CD14-positive monocyte (primary cell): Measurements from ENCODE around the gene NECAB2. TPM values are rescaled to one million over a fixed set of nuclear protein-coding genes. Genes with fewer than 3 reads are reported as not detected.

ENCODE experiments used
- DNase-seq, 3 donors: peaks; one replicate each; pipeline ENCODE4 v3.0.0-alpha.2; 2011 to 2022
- H2AFZ ChIP-seq: 2 replicates; pipeline ENCODE4 v1.6.0; 2012; ENCODE audit warnings: mild to moderate bottlenecking, low read depth, low read length, inconsistent platforms; ENCODE audit not compliant: insufficient read depth, poor library complexity, severe bottlenecking
- H3K27ac ChIP-seq, 2 donors: 1 replicate in 1 of 2; 2 replicates in 1 of 2; pipeline ENCODE4 v1.5.1; 2012 to 2013; ENCODE audit warnings: low read length in 2 of 2, control low read depth in 1 of 2, inconsistent platforms in 1 of 2, low read depth in 1 of 2, mild to moderate bottlenecking in 1 of 2
- H3K27me3 ChIP-seq, 2 donors: one replicate each; pipeline versions ENCODE4 v1.6.0 to v1.6.1; 2011 to 2013; ENCODE audit warnings: low read length in 2 of 2; ENCODE audit not compliant: control insufficient read depth in 2 of 2, insufficient read depth in 2 of 2
- H3K36me3 ChIP-seq, 2 donors: replicated peaks in 1 of 2; 1 replicate in 1 of 2; 2 replicates in 1 of 2; pipeline versions ENCODE4 v1.5.1 to v1.6.1; 2012 to 2013; ENCODE audit warnings: low read length in 2 of 2, control low read depth in 1 of 2, inconsistent platforms in 1 of 2, mild to moderate bottlenecking in 1 of 2; ENCODE audit not compliant: insufficient read depth in 2 of 2, control insufficient read depth in 1 of 2
- H3K4me1 ChIP-seq, 2 donors: 1 replicate in 1 of 2; 2 replicates in 1 of 2; pipeline versions ENCODE4 v1.5.1 to v1.6.1; 2012 to 2013; ENCODE audit warnings: low read length in 2 of 2, control low read depth in 1 of 2, inconsistent platforms in 1 of 2, mild to moderate bottlenecking in 1 of 2, moderate library complexity in 1 of 2; ENCODE audit not compliant: insufficient read depth in 2 of 2, control insufficient read depth in 1 of 2
- H3K4me2 ChIP-seq: replicated peaks from 2 replicates; pipeline ENCODE3; 2012; ENCODE audit warnings: low read length, moderate library complexity, mild to moderate bottlenecking; ENCODE audit not compliant: poor library complexity, severe bottlenecking; ENCODE audit errors: extremely low read depth
- H3K4me3 ChIP-seq, 3 experiments: fragments of 200-600 bp in 1 of 3; sonication (generic) in 1 of 3; replicated peaks in 1 of 3; 1 replicate in 2 of 3; 2 replicates in 1 of 3; pipeline ENCODE4 v1.5.1; 2011 to 2013; ENCODE audit warnings: low read length in 3 of 3, mild to moderate bottlenecking in 3 of 3, control low read depth in 2 of 3, low read depth in 2 of 3, inconsistent platforms in 1 of 3, moderate library complexity in 1 of 3
- H3K79me2 ChIP-seq: 2 replicates; pipeline ENCODE4 v1.6.0; 2012; ENCODE audit warnings: mild to moderate bottlenecking, control low read depth, inconsistent platforms, low read length, moderate library complexity; ENCODE audit not compliant: insufficient read depth
- H3K9ac ChIP-seq: 2 replicates; pipeline ENCODE4 v1.6.0; 2017; ENCODE audit warnings: low read length, mild to moderate bottlenecking; ENCODE audit not compliant: insufficient read depth, poor library complexity, severe bottlenecking
- H3K9me3 ChIP-seq, 2 donors: replicated peaks in 1 of 2; 1 replicate in 1 of 2; 2 replicates in 1 of 2; pipeline versions ENCODE4 v1.5.1 to v1.6.1; 2012 to 2013; ENCODE audit warnings: low read length in 2 of 2, control low read depth in 1 of 2; ENCODE audit not compliant: control insufficient read depth in 1 of 2, insufficient read depth in 1 of 2
- H4K20me1 ChIP-seq: 2 replicates; pipeline ENCODE4 v1.6.0; 2012; ENCODE audit warnings: mild to moderate bottlenecking, low read length, control low read depth, moderate library complexity; ENCODE audit not compliant: insufficient read depth
- H3K27ac Mint-ChIP-seq, 7 donors: one replicate each; pipeline ENCODE4 v1.8.0; 2020; ENCODE audit warnings: mild to moderate bottlenecking in 7 of 7, mixed read lengths in 7 of 7, moderate library complexity in 6 of 7, inconsistent platforms in 2 of 7
- H3K27me3 Mint-ChIP-seq, 3 donors: one replicate each; pipeline ENCODE4 v1.8.0; 2021 to 2022; ENCODE audit warnings: low read depth in 3 of 3, mild to moderate bottlenecking in 3 of 3, mixed read lengths in 3 of 3, moderate library complexity in 3 of 3, inconsistent platforms in 1 of 3
- H3K36me3 Mint-ChIP-seq, 2 donors: one replicate each; pipeline ENCODE4 v1.8.0; 2020; ENCODE audit warnings: mixed read lengths in 2 of 2, inconsistent platforms in 1 of 2, mild to moderate bottlenecking in 1 of 2
- H3K4me1 Mint-ChIP-seq: one replicate; pipeline ENCODE4 v1.8.0; 2020; ENCODE audit warnings: mild to moderate bottlenecking, mixed read lengths
- H3K4me3 Mint-ChIP-seq, 2 donors: one replicate each; pipeline ENCODE4 v1.8.0; 2020; ENCODE audit warnings: mild to moderate bottlenecking in 2 of 2, mixed read lengths in 2 of 2, moderate library complexity in 1 of 2
- H3K9me3 Mint-ChIP-seq, 7 donors: one replicate each; pipeline ENCODE4 v1.8.0; 2020 to 2022; ENCODE audit warnings: mixed read lengths in 7 of 7, mild to moderate bottlenecking in 6 of 7, moderate library complexity in 6 of 7, inconsistent platforms in 2 of 7
- CTCF ChIP-seq: fragments of 200-600 bp; IDR thresholded peaks from one replicate; pipeline ENCODE4 v1.8.0; 2022; ENCODE audit warnings: antibody characterized with exemption, mild to moderate bottlenecking
- WGBS: methylation state at CpG from one replicate; pipeline ENCODE4 v1.1.5; 2013; ENCODE audit warnings: missing lambda C conversion rate; ENCODE audit not compliant: insufficient coverage; 5-methylcytosine and 5-hydroxymethylcytosine counted together
- intact Hi-C, 2 donors: fragments of 100-400 bp; cut with micrococcal nuclease; formaldehyde crosslinking; loops; one replicate each; pipeline versions ENCODE4 v1.15.0 to v1.15.1; 2023
- polyA plus RNA-seq, 3 donors: library from polyadenylated mRNA; depleted of rRNA in 1 of 3; unstranded in 2 of 3; stranded (reverse) in 1 of 3; fragments of 300-500 nt in 2 of 3; fragments of >200 nt in 1 of 3; fragmentation: Illumina TruSeq in 2 of 3; gene quantifications; 1 replicate in 2 of 3; 2 replicates in 1 of 3; pipeline ENCODE4 v1.2.3, GENCODE V29; 2012 to 2021

NECAB2 gene
- polyA plus RNA-seq, 3 donors, result 0.33 to 1.4 (median 0.52) TPM

- Histone ChIP-seq H3K9ac (no peak overlapping the region), H3K79me2 (no peaks in the 10 kb centered on the region), H3K27ac (no peak overlapping the region), H2AFZ (no peak overlapping the region), H4K20me1 (peaks cover 4% of the 10 kb centered on the region), H3K36me3 (peaks cover 8 to 21% of the 10 kb centered on the region in 2 donors), H3K27me3 (peaks cover 0 to 42% of the 10 kb centered on the region in 2 donors), H3K4me3 (no peak overlapping the region), H3K4me1 (no peaks in the 10 kb centered on the region), H3K4me2 (no peak overlapping the region), H3K9me3 (no peaks in the 10 kb centered on the region)
- no peaks in the 10 kb centered on the region for H3K4me1 Mint-ChIP-seq
- peaks cover 14 to 23% of the 10 kb centered on the region in 2 donors for H3K36me3 Mint-ChIP-seq
- H3K27ac Mint-ChIP-seq, result peak overlapping the region in 1 of 7 donors; percentile 8
- peaks cover 38 to 52% (median 42%) of the 10 kb centered on the region in 3 donors for H3K27me3 Mint-ChIP-seq
- H3K9me3 Mint-ChIP-seq, result peaks cover 0 to 3% (median 0%) of the 10 kb centered on the region in 7 donors
- TF ChIP-seq CTCF, result no peak
- no peak for DNase-seq
- intact Hi-C loops, result no loop called here
- WGBS, result 55% methylated on average over 32 of the region's 36 CpGs
- H3K4me3 Mint-ChIP-seq, result peak overlapping the region in 1 of 2 donors; percentile 35
These were observed 77.2 kb downstream of the NECAB2 start for GRCh38 chr16:84045001-84045817.

GRCh38 chr16:84045818-84046470 lies 77.9 kb downstream of the NECAB2 start:
- peaks cover 0 to 3% (median 0%) of the 10 kb centered on the region in 7 donors for H3K9me3 Mint-ChIP-seq
- Histone ChIP-seq H4K20me1 (peaks cover 4% of the 10 kb centered on the region), H3K79me2 (no peaks in the 10 kb centered on the region), H3K4me1 (no peaks in the 10 kb centered on the region), H3K27ac (no peak overlapping the region), H3K9ac (no peak overlapping the region), H3K4me2 (no peak overlapping the region), H3K36me3 (peaks cover 12 to 27% of the 10 kb centered on the region in 2 donors), H2AFZ (no peak overlapping the region), H3K9me3 (no peaks in the 10 kb centered on the region), H3K27me3 (peaks cover 0 to 40% of the 10 kb centered on the region in 2 donors), H3K4me3 (no peak overlapping the region)
- H3K4me3 Mint-ChIP-seq, result no peak overlapping the region
- no peak for DNase-seq
- no peak for TF ChIP-seq CTCF
- H3K36me3 Mint-ChIP-seq, result peaks cover 16 to 28% of the 10 kb centered on the region in 2 donors
- WGBS, result 96% methylated on average over 13 of the region's 19 CpGs
- H3K4me1 Mint-ChIP-seq, result no peaks in the 10 kb centered on the region
- H3K27ac Mint-ChIP-seq, result peak overlapping the region in 1 of 7 donors; percentile 36
- intact Hi-C loops, result no loop called here
- peaks cover 32 to 45% (median 36%) of the 10 kb centered on the region in 3 donors for H3K27me3 Mint-ChIP-seq
